Mesenteric fat pad (tissue), 1 donor: ENCODE data around the gene CLOCK. TPM values are rescaled to one million over a fixed set of nuclear protein-coding genes. Genes with fewer than 3 reads are reported as not detected.

ENCODE experiments used
- DNase-seq: peaks from one replicate; pipeline ENCODE4 v3.0.0-alpha.2; 2020; ENCODE audit warnings: low spot score
- total RNA-seq: library from RNA; stranded (reverse); fragmentation: NEBNext Ultra II Directional; extraction: Animal tissue kit (Norgen Biotek cat#: 25700); gene quantifications from one replicate; pipeline ENCODE4 v1.2.1, GENCODE V29; 2021
- donor health status: DM: yes; HTN: yes; CAD: no.

Gene CLOCK
- total RNA-seq, 1 donor from 2014 or later: 39.5 TPM

GRCh38 chr4:55385201-55385649 is 161.5 kb downstream of the CLOCK start:
- DNase-seq: no peak

- DNase-seq: no peak
These were observed 164.2 kb downstream of the CLOCK start for GRCh38 chr4:55382488-55383003.

GRCh38 chr4:55381502-55381901 is 165.2 kb downstream of the CLOCK start:
- DNase-seq: no peak

GRCh38 chr4:55380576-55380975 is 166.1 kb downstream of the CLOCK start:
- DNase-seq: no peak

- no peak for DNase-seq
These were observed 167.9 kb downstream of the CLOCK start for GRCh38 chr4:55378617-55379467.

Other genes with a start within 250 kb of the CLOCK start
- gene SRD5A3, start 200.7 kb downstream of the CLOCK start, total RNA-seq: 18.3 TPM
- gene TMEM165, start 151.0 kb downstream of the CLOCK start, total RNA-seq: 211 TPM
- gene PDCL2, start 45.3 kb upstream of the CLOCK start, total RNA-seq: not detected
- gene NMU, start 89.4 kb upstream of the CLOCK start, total RNA-seq: not detected